ENCODE data around the gene VPS37D.

The VPS37D gene

DNA sequence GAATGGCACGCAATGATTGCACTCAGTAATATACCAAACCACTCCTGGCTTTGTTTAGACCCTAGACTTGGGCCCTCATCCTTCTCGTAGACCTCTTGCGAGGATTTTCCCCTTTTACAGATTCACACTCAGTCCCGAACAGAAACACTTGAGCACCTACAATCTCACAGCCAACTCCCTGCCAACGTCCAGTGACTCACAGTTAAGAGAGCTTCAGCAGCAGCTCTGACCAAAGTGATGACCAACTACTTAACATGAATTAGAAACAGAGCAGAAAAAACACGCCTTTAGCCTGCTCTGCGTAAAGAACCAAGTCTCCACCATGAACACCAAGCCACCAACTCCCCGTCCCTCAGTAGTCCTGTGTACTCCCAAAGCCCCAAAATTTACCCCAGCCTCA, 13.4 kb downstream of the VPS37D start:
- no peak for DNase-seq (ENCODE audit: low spot score)

DNA sequence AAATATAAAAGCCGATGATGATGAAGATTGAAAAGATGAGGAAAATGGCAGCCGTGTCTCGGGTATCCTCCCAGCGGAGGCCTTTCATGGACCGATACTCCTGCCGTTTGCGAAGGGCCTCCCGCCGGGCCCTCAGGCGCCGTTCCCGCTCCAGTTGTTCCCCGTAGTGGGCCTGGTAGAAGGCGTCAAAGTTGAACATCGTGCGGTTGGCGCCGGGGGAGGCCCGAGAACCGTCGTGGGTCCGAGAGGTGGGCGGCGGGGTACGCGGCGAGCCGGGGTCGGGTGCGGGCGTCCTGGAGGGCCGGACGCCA, 15.1 kb downstream of the VPS37D start:
- no peak for DNase-seq (ENCODE audit: low spot score)

DNA sequence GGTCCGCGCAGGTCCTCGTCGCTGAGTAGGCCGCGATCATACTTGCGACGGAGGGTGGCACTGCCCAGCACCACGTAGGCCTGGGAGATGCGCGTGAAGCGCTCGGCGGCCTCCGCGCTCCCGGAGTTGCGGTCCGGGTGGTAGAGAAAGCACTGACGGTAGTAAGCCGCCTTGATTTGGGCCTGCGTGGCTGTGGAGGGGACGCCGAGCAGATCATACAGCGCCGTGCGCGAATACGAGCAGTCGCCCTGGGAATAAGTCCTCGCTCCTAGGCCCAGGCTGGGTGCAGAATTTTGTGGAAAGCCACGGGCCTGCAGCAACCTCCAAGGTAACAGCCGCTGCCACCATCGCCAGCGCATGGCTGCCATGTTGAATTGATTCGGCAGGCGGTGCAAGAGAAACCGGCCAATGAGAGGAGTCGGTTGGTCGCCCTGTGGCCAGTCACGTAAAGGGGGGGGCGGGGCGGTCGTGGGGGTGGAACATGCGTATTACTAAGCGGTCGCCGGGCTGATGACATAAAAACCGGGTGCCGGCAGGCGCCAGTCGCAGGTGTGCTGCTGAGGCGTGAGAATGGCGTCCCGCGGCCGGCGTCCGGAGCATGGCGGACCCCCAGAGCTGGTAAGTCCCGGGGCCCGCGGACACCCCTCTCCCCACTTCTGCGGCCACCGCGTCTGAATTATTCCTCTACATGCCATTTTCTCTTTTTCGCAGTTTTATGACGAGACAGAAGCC, 15.6 kb downstream of the VPS37D start, which contains the start of the genes BUD23 and DNAJC30:
Gene BUD23 (plus strand): TSS at position 542 of the 732 bp plus-strand sequence. CDS start 29 bp downstream, at position 571.
Gene DNAJC30 (minus strand): TSS at position 398 of the 732 bp plus-strand sequence. CDS start 30 bp downstream, at position 368.
- peak; percentile 99 for DNase-seq (ENCODE audit: low spot score)

DNA sequence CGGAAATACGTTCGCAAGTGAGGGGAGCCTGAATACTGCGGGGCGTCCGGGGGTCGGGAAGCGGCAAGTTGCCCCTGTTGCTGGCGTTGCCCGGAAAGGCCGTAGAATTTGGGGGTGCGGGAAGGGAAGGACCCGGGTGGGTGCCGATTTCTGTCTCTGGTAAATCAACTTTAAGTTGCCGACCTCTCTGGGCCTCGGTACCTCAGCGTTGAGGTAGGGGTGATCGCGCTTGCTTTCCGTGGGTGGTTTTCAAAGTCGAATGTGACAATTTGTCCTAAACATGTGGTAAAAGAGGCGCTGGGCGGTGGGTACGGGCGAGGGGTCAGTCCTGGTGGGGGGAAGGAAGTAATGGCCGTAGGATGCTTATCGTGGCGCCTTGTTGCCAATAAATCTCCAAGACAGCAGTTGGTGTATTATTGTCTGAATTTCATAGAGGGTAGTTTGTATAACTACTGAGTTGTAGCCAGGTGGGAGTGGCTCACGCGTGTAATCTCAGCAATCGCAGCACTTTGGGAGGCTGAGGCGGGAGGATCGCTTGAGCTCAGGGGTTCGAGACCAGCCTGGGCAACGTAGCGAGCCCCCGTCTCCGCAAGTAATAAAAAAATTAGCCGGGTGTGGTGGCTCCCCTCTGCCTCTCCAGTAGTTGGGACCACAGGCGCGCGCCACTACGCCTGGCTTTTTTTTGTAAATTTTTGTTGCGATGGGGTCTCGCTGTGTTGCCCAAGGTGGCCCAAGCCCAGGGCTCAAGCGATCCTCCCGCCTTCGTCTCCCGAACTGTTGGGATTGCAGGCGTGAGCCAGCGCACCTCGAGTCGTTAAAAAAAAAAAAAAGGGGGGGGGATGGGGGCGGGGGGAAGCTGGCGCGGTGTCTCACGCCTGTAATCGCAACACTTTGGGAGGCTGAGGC, 16.4 kb downstream of the VPS37D start:
- no peak for DNase-seq (ENCODE audit: low spot score)

- no peak for DNase-seq (ENCODE audit: low spot score)
These were observed 17.7 kb downstream of the VPS37D start for GRCh38 chr7:73685311-73685710.

DNA sequence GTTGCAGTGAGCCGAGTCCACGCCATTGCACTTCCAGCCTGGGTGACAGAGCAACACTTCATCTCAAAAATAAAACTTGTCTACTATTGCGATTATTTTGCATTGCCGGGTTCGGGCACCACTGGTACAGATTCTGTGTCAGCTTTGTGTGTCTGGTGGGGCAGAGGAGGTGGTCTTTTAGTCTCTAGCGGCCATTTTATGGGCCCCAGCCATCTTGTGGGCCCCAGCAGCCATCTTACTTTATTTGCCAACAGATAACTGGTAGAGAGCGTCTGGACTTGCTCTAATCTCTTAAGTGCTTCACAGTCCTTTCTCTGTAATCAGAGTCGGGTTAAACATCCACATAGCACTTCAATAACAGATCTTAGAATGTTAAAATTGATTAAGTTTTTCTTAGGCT, 20.7 kb downstream of the VPS37D start:
- no peak for DNase-seq (ENCODE audit: low spot score)

- no peak for DNase-seq (ENCODE audit: low spot score)
These were observed 23.0 kb downstream of the VPS37D start for GRCh38 chr7:73690646-73691045.

DNA sequence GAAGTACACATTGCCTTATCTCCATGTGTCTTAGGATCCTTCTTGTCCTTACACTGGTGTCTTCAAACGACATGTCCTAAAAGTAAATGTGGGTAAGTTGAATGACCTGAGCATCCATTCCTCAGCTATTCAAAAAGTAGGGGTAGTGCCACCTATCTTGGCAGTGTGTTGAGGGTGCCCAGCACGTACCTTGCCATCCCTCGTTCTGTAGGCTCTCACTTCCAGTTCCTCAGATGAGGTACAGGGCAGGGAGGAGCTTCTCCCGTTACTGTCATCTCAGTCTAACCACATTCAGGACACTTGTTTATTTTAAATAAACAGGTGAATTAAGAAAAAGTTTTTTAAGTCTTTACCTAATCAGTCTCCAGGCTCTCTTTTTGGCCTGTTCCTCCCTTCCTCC, 28.7 kb downstream of the VPS37D start:
- DNase-seq (ENCODE audit: low spot score) = no peak

- DNase-seq (ENCODE audit: low spot score) = no peak
These were observed 30.8 kb downstream of the VPS37D start for GRCh38 chr7:73698410-73698809.

- no peak for DNase-seq (ENCODE audit: low spot score)
These were observed 31.9 kb downstream of the VPS37D start for GRCh38 chr7:73699370-73700068.

- DNase-seq (ENCODE audit: low spot score) = no peak
These were observed 32.4 kb downstream of the VPS37D start for GRCh38 chr7:73700069-73700423.

DNA sequence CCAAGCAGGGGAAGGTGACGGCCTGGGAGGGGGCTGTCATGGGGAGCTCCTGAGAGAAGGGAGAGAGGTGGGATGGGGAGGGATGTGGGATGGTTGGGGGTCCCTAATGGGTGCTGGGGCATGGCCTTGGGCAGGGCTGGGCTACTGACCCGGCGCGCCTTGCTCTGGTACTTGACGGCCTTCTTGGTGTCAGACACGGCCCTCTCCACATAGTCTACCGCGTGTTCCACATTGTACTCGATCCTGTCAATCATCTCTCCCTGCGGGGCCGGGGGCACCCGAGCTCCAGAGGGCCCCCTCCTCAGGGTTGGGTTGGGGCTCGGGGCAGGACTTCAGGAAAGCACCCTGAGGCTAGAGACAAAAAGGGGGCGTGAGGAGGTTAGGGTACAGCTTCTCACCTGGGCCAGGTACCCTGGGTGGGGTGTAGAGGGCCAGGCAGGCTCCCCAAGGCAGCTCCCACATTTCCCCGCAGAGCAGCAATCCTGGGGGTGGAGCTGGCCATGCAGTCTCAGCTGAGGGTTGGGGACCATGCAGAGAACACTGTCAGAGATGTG, 33.0 kb downstream of the VPS37D start:
- DNase-seq (ENCODE audit: low spot score) = no peak

GRCh38 chr7:73701357-73701995, 33.8 kb downstream of the VPS37D start:
- DNase-seq (ENCODE audit: low spot score) = peak; percentile 81

GRCh38 chr7:73702226-73702625, 34.6 kb downstream of the VPS37D start:
- DNase-seq (ENCODE audit: low spot score) = no peak

DNA sequence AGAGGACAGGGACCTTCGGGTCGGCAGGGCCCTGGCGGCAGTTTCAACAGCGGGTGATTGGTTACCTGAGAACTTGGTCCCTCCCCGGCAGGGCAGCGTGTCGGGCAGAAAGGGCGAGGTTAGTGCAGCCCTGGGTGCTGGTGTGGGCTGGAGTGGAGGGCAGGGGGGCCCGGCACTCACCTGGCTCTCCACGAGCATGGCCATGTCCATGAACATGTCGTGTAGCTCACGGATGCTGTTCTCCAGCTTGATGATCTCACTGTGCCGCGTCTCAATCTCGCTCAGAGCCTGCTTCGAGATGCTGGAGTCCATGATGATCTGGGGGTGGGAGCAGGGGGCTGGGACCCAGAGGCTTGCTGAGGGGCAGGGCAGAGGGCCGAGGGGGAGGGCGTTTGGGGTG, 35.0 kb downstream of the VPS37D start:
- DNase-seq (ENCODE audit: low spot score) = no peak

GRCh38 chr7:73703225-73703624, 35.6 kb downstream of the VPS37D start:
- DNase-seq (ENCODE audit: low spot score) = no peak

GRCh38 chr7:73703757-73704639, 36.4 kb downstream of the VPS37D start:
- DNase-seq (ENCODE audit: low spot score) = peak; percentile 67

DNA sequence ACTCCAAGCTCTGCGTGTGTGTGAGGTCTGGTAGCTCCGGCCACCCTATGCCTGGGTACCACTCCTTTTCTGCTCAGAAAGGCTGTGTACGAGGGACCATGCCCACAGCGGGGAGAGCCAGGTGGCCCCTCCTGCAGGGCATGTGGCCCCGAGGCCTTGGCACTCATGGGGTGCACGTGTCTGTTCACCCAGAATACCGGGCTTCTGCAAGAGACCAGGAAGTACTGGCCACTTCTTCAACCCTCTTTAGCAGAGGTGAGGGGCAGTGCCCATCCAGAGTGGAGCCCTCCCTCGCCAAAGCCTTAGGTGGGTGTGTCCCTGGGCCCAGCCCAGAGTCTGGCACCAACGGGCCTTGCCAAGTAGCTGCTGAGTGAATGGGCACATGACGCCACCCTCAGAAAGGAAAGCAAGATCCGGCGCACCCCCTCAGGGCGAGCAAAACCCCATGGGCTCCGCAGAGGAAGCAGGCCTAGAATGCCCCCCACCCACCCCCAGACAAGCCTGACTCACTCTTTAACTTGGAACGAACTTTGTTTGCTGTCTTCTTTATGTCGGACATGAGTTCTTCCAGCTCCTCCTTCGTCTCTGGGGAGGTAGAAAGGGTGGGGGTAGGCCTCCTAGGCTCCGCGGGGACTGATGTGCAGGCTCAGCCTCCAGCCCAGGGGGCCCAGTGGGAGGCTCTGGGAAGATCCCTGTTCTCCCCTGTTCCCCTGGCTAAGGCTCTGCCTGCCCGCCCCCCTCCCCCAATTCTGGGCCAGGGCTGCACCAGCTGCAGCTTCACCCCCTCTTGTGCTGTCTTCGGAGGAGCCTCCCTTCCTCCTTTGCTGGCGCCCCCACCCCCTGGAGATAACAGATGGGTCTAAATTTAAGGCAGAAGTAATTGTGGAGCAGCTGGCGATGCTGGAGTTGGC, 37.3 kb downstream of the VPS37D start:
- no peak for DNase-seq (ENCODE audit: low spot score)

DNA sequence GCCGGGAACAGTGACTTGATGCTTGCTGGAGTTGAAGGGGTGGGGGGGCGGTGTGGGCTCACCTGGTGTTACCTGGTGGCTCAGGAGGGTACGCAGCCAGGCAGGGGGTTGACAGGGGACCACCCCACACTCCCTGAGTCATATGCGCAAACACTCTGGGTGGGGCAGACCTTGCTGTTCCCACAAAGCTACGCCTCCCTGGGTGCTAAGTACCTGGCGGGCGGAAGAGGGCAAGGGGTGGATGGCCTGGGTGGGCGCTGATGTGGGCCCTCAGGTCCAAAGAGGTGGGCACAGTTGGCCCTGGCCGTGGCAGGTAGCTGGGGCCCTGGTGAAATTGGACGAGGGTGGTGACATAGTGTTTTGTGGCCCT, 37.9 kb downstream of the VPS37D start:
- no peak for DNase-seq (ENCODE audit: low spot score)
